ENCODE measurements around the gene UGT1A10.

Gene UGT1A10

GRCh38 chr2:233766416-233766815 is 130.2 kb downstream of the UGT1A10 start:
- no peak overlapping the region for H3K4me3 ChIP-seq (ENCODE audit: low read depth, low read length)
- TF ChIP-seq CTCF (IDR thresholded peaks at IDR 0.05; ENCODE audit: borderline replicate concordance, insufficient read depth, low read depth, low read length): no peak

GRCh38 chr2:233768076-233768475 is 131.8 kb downstream of the UGT1A10 start:
- no peak for TF ChIP-seq CTCF (IDR thresholded peaks at IDR 0.05; ENCODE audit: borderline replicate concordance, insufficient read depth, low read depth, low read length)
- H3K4me3 ChIP-seq (ENCODE audit: low read depth, low read length): no peak overlapping the region

GRCh38 chr2:233769260-233769659 is 133.0 kb downstream of the UGT1A10 start:
- TF ChIP-seq CTCF (IDR thresholded peaks at IDR 0.05; ENCODE audit: borderline replicate concordance, insufficient read depth, low read depth, low read length): no peak
- H3K4me3 ChIP-seq (ENCODE audit: low read depth, low read length): no peak overlapping the region

GRCh38 chr2:233772153-233772552 is 135.9 kb downstream of the UGT1A10 start:
- no peak for TF ChIP-seq CTCF (IDR thresholded peaks at IDR 0.05; ENCODE audit: borderline replicate concordance, insufficient read depth, low read depth, low read length)
- H3K4me3 ChIP-seq (ENCODE audit: low read depth, low read length): no peak overlapping the region

GRCh38 chr2:233772583-233772982 is 136.3 kb downstream of the UGT1A10 start:
- no peak for TF ChIP-seq CTCF (IDR thresholded peaks at IDR 0.05; ENCODE audit: borderline replicate concordance, insufficient read depth, low read depth, low read length)
- H3K4me3 ChIP-seq (ENCODE audit: low read depth, low read length): no peak overlapping the region

- TF ChIP-seq CTCF (IDR thresholded peaks at IDR 0.05; ENCODE audit: borderline replicate concordance, insufficient read depth, low read depth, low read length): no peak
- no peak overlapping the region for H3K4me3 ChIP-seq (ENCODE audit: low read depth, low read length)
Measured at GRCh38 chr2:233773854-233774253, 137.6 kb downstream of the UGT1A10 start.

GRCh38 chr2:233775414-233775813 is 139.2 kb downstream of the UGT1A10 start:
- no peak overlapping the region for H3K4me3 ChIP-seq (ENCODE audit: low read depth, low read length)
- no peak for TF ChIP-seq CTCF (IDR thresholded peaks at IDR 0.05; ENCODE audit: borderline replicate concordance, insufficient read depth, low read depth, low read length)

All from GM12875 (cell line).